B cell (primary cell): ENCODE results near the gene SH3YL1. TPM values are rescaled to one million over a fixed set of nuclear protein-coding genes. Genes with fewer than 3 reads are reported as not detected.

Source experiments
- ATAC-seq: fragments of 200-7000 bp; cut with Tn5 transposase; one replicate; pipeline ENCODE4 v1.10.0; 2021; ENCODE audit warnings: low read depth, mild to moderate bottlenecking, moderate number of reproducible peaks, moderate library complexity
- CTCF ChIA-PET: fragments of 350-600 bp; sonication (Branson Sonifier 250); formaldehyde crosslinking; loops from one replicate; lab custom pipeline; 2021; ENCODE audit warnings: antibody characterized with exemption, inconsistent platforms; lab: Charles Lee
- POLR2A ChIA-PET: fragments of 350-600 bp; sonication (Branson Sonifier 250); formaldehyde crosslinking; loops from one replicate; lab custom pipeline; 2021; ENCODE audit warnings: antibody characterized with exemption; lab: Charles Lee
- DNase-seq: peaks from one replicate; pipeline ENCODE4 v3.0.0; 2013
- H2AFZ ChIP-seq: 2 replicates; pipeline ENCODE4 v1.6.1; 2012; ENCODE audit warnings: mild to moderate bottlenecking, low read depth, low read length; ENCODE audit not compliant: insufficient read depth, poor library complexity, severe bottlenecking
- H3K27ac ChIP-seq, 2 donors: 1 replicate in 1 of 2; 2 replicates in 1 of 2; pipeline ENCODE4 v1.5.1; 2012 to 2013; ENCODE audit warnings: low read length in 2 of 2, mild to moderate bottlenecking in 2 of 2, moderate library complexity in 1 of 2
- H3K27me3 ChIP-seq, 4 experiments: fragments of 200-600 bp in 1 of 4; sonication (generic) in 1 of 4; replicated peaks in 1 of 4; 1 replicate in 2 of 4; 2 replicates in 2 of 4; pipeline versions ENCODE4 v1.6.1 to v1.7.0; 2013 to 2016; ENCODE audit warnings: low read length in 3 of 4, mild to moderate bottlenecking in 2 of 4, mixed read lengths in 1 of 4, moderate library complexity in 1 of 4; ENCODE audit not compliant: insufficient read depth in 4 of 4, control insufficient read depth in 3 of 4; ENCODE audit errors: control extremely low read depth in 1 of 4
- H3K36me3 ChIP-seq, 2 experiments: replicated peaks in 1 of 2; 1 replicate in 1 of 2; 2 replicates in 1 of 2; pipeline versions ENCODE4 v1.6.1 to v1.7.1; 2013; ENCODE audit warnings: low read length in 1 of 2; ENCODE audit not compliant: insufficient read depth in 2 of 2, control insufficient read depth in 1 of 2; ENCODE audit errors: control extremely low read depth in 1 of 2, extremely low read depth in 1 of 2
- H3K4me1 ChIP-seq, 2 donors: fragments of 200-600 bp in 1 of 2; sonication (generic) in 1 of 2; 1 replicate in 1 of 2; 2 replicates in 1 of 2; pipeline versions ENCODE4 v1.5.1 to v1.6.1; 2013 to 2017; ENCODE audit warnings: low read length in 2 of 2; ENCODE audit not compliant: control insufficient read depth in 2 of 2, insufficient read depth in 2 of 2
- H3K4me2 ChIP-seq: replicated peaks from 2 replicates; pipeline ENCODE3; 2012; ENCODE audit warnings: mild to moderate bottlenecking, low read depth, low read length; ENCODE audit not compliant: poor library complexity, severe bottlenecking
- H3K4me3 ChIP-seq, 5 experiments: fragments of 200-600 bp in 1 of 5; sonication (generic) in 1 of 5; 1 replicate in 3 of 5; 2 replicates in 2 of 5; pipeline versions ENCODE4 v1.5.1 to v1.7.0; 2011 to 2016; ENCODE audit warnings: low read length in 4 of 5, mild to moderate bottlenecking in 4 of 5, low read depth in 2 of 5, control low read depth in 1 of 5, moderate library complexity in 1 of 5; ENCODE audit not compliant: insufficient read depth in 1 of 5; ENCODE audit errors: control extremely low read depth in 1 of 5, extremely low read depth in 1 of 5
- H3K79me2 ChIP-seq: fragments of 200-600 bp; sonication (generic); one replicate; pipeline ENCODE4 v1.6.0; 2016; ENCODE audit warnings: low read length; ENCODE audit not compliant: control insufficient read depth, insufficient read depth
- H3K9ac ChIP-seq: fragments of 200-600 bp; sonication (generic); 2 replicates; pipeline ENCODE4 v1.6.1; 2017; ENCODE audit warnings: mild to moderate bottlenecking, low read length, moderate library complexity
- H3K9me3 ChIP-seq, 3 donors: one replicate each; pipeline versions ENCODE4 v1.6.1 to v1.7.1; 2013; ENCODE audit warnings: low read length in 2 of 3; ENCODE audit not compliant: control insufficient read depth in 2 of 3, insufficient read depth in 1 of 3; ENCODE audit errors: control extremely low read depth in 1 of 3
- H4K20me1 ChIP-seq: 2 replicates; pipeline ENCODE4 v1.6.0; 2012; ENCODE audit warnings: mild to moderate bottlenecking, low read length; ENCODE audit not compliant: insufficient read depth, control insufficient read depth, poor library complexity, severe bottlenecking
- H3K27ac Mint-ChIP-seq: one replicate; pipeline ENCODE4 v1.8.0; 2021; ENCODE audit warnings: mixed read lengths
- H3K27me3 Mint-ChIP-seq: one replicate; pipeline ENCODE4 v1.8.0; 2021; ENCODE audit warnings: mixed read lengths
- H3K4me1 Mint-ChIP-seq: one replicate; pipeline ENCODE4 v1.8.0; 2021; ENCODE audit warnings: mixed read lengths
- H3K4me3 Mint-ChIP-seq: one replicate; pipeline ENCODE4 v1.8.0; 2021; ENCODE audit warnings: mixed read lengths
- H3K9me3 Mint-ChIP-seq: one replicate; pipeline ENCODE4 v1.8.0; 2022; ENCODE audit warnings: mixed read lengths; ENCODE audit not compliant: insufficient read depth
- CTCF ChIP-seq: fragments of 200-600 bp; IDR thresholded peaks from one replicate; pipeline ENCODE4 v1.8.0; 2022; ENCODE audit warnings: antibody characterized with exemption, mild to moderate bottlenecking
- EZH2 ChIP-seq: IDR thresholded peaks from 2 replicates; pipeline ENCODE4 v1.6.1; 2012; ENCODE audit warnings: borderline replicate concordance, low read depth, mild to moderate bottlenecking, moderate library complexity, low read length; ENCODE audit not compliant: insufficient read depth, poor library complexity, severe bottlenecking
- WGBS: methylation state at CpG from one replicate; pipeline ENCODE4 v1.1.5; 2013; ENCODE audit warnings: missing lambda C conversion rate; ENCODE audit not compliant: insufficient coverage; 5-methylcytosine and 5-hydroxymethylcytosine counted together
- intact Hi-C: fragments of 100-400 bp; cut with micrococcal nuclease; formaldehyde crosslinking; loops from one replicate; pipeline ENCODE4 v1.10.0; 2022
- polyA plus RNA-seq: library from polyadenylated mRNA; depleted of rRNA; stranded (reverse); fragments of >200 nt; gene quantifications from 2 replicates; pipeline ENCODE4 v1.2.3, GENCODE V29; 2012
- total RNA-seq, 2 donors: library from RNA; stranded (reverse); fragments of 120-200 nt in 1 of 2; gene quantifications; 1 replicate in 1 of 2; 2 replicates in 1 of 2; pipeline versions ENCODE4 v1.2.3 to v1.2.4, GENCODE V29; 2013 to 2022

The SH3YL1 gene
- total and polyA plus RNA-seq, 2 donors (not counting 1 experiment from before 2014, with no cell fraction given) = 33.2 to 48.4 TPM

GRCh38 chr2:257429-257828 lies 6.4 kb downstream of the SH3YL1 start:
- H4K20me1 ChIP-seq = no peaks in the 10 kb centered on the region
- DNase-seq (no peak), ATAC-seq (no peak)
- POLR2A ChIA-PET = interaction anchor here (1.1 kb wide), 1 partner anchor 19 kb away, joined by 3 read pairs; no protein-coding TSS in a partner anchor
- H3K4me3 Mint-ChIP-seq = no peak overlapping the region
- intact Hi-C loops = no loop called here
- no peak overlapping the region for H3K27ac Mint-ChIP-seq
- no peaks in the 10 kb centered on the region for H3K27me3 Mint-ChIP-seq
- H3K4me1 ChIP-seq = no peaks in the 10 kb centered on the region
- H3K4me3 ChIP-seq = no peak overlapping the region
- CTCF ChIA-PET = interaction anchor here (1.7 kb wide), 1 partner anchor 10 kb away, joined by 6 read pairs; no protein-coding TSS in a partner anchor
- no peaks in the 10 kb centered on the region for H3K27me3 ChIP-seq
- H3K27ac ChIP-seq = no peak overlapping the region
- TF ChIP-seq EZH2 = no peak
- no peak for TF ChIP-seq CTCF
- H3K9me3 Mint-ChIP-seq = peaks cover 2% of the 10 kb centered on the region
- WGBS = 22% methylated on average over 2 of the region's 3 CpGs
- no peaks in the 10 kb centered on the region for H3K4me1 Mint-ChIP-seq
- H3K9ac ChIP-seq = no peak overlapping the region
- peaks cover 0 to 4% of the 10 kb centered on the region in 2 experiments for H3K36me3 ChIP-seq
- no peak overlapping the region for H3K4me2 ChIP-seq
- no peaks in the 10 kb centered on the region for H3K79me2 ChIP-seq
- H3K9me3 ChIP-seq = peaks cover 0 to 2% (median 0%) of the 10 kb centered on the region in 3 donors
- no peak overlapping the region for H2AFZ ChIP-seq

GRCh38 chr2:256094-256493 lies 7.7 kb downstream of the SH3YL1 start:
- Histone ChIP-seq H3K4me3 (no peak overlapping the region), H3K27me3 (no peaks in the 10 kb centered on the region), H3K79me2 (no peaks in the 10 kb centered on the region), H3K4me2 (no peak overlapping the region), H3K9me3 (peaks cover 0 to 2% (median 0%) of the 10 kb centered on the region in 3 donors), H3K4me1 (no peaks in the 10 kb centered on the region), H2AFZ (no peak overlapping the region), H4K20me1 (no peaks in the 10 kb centered on the region), H3K36me3 (peaks cover 0 to 4% of the 10 kb centered on the region in 2 experiments), H3K9ac (no peak overlapping the region), H3K27ac (no peak overlapping the region)
- no peaks in the 10 kb centered on the region for H3K4me1 Mint-ChIP-seq
- H3K9me3 Mint-ChIP-seq = peaks cover 2% of the 10 kb centered on the region
- no peaks in the 10 kb centered on the region for H3K27me3 Mint-ChIP-seq
- ATAC-seq = no peak
- ChIA-PET CTCF (interaction anchor here (1.7 kb wide), 1 partner anchor 9 kb away, joined by 6 read pairs; no protein-coding TSS in a partner anchor), POLR2A (no interaction called here)
- TF ChIP-seq CTCF = no peak
- TF ChIP-seq EZH2 = no peak
- intact Hi-C loops = no loop called here
- no peak for DNase-seq
- WGBS = no CpG with 5 or more reads among the region's 3 CpGs
- no peak overlapping the region for H3K27ac Mint-ChIP-seq
- H3K4me3 Mint-ChIP-seq = no peak overlapping the region
